Activated naive CD4-positive, alpha-beta T cell (primary cell): Measurements from ENCODE around the gene COL24A1.
"Not testable (repeated sequence)": the region's sequence is repeated elsewhere in the genome, so short reads cannot be mapped to it uniquely, and the experiment has no call there.

Experiments used
- DNase-seq, 4 experiments: peaks; one replicate each; lab custom pipeline; 2025; lab: John Stamatoyannopoulos, UW

The COL24A1 gene

GRCh38 chr1:85991261-85991660, 165.3 kb downstream of the COL24A1 start:
- DNase-seq: no peak

DNA sequence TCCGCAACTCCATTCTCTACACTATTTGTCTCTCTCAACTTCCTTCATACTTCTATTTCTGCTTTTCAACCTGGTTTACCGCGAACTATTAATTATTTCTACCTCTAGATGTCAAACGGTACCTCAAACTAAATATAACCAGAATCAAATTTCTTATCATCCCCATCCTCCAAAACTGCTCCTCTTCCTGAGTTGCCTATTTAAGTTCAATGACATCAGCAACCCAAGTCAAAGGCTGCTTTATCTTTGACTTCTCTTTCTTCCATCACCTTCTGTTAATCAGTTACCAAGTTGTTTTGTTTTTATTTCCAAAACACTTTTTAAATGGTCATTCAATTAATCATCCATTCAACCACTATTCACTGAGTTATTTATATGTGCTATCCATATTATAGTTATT, 171.9 kb downstream of the COL24A1 start:
- no peak for DNase-seq

GRCh38 chr1:85983316-85983715, 173.3 kb downstream of the COL24A1 start:
- no peak for DNase-seq

GRCh38 chr1:85976516-85977205, 179.9 kb downstream of the COL24A1 start:
- no peak for DNase-seq

GRCh38 chr1:85975912-85976371, 180.6 kb downstream of the COL24A1 start:
- no peak for DNase-seq

GRCh38 chr1:85962457-85962856, 194.1 kb downstream of the COL24A1 start:
- DNase-seq: no peak

- no peak for DNase-seq
Observed at GRCh38 chr1:85957760-85958159, 198.8 kb downstream of the COL24A1 start.

- DNase-seq: not testable (repeated sequence)
Observed at GRCh38 chr1:85955218-85955617, 201.4 kb downstream of the COL24A1 start.

GRCh38 chr1:85952460-85952859, 204.1 kb downstream of the COL24A1 start:
- no peak for DNase-seq

GRCh38 chr1:85947186-85947585, 209.4 kb downstream of the COL24A1 start:
- DNase-seq: no peak

DNA sequence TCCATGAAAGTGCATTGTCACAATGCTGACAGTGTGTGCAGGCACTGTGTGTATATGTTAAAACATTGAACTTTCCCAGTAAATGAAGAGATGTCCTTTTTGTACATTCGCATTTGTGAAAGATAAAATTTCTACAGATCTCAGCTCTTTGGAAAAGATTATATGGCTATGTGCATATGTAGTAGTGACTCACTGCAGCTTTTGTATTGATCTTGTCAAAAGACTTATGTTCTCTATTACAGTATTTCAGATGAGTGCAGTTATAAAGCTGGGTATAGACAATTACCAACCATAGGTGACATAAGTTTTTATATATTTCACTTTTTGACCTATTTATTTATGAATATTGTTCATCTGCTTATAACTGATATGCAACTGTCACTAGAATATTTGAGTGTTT, 212.6 kb downstream of the COL24A1 start:
- DNase-seq: no peak

- DNase-seq: no peak
Observed at GRCh38 chr1:85943526-85943925, 213.0 kb downstream of the COL24A1 start.

DNA sequence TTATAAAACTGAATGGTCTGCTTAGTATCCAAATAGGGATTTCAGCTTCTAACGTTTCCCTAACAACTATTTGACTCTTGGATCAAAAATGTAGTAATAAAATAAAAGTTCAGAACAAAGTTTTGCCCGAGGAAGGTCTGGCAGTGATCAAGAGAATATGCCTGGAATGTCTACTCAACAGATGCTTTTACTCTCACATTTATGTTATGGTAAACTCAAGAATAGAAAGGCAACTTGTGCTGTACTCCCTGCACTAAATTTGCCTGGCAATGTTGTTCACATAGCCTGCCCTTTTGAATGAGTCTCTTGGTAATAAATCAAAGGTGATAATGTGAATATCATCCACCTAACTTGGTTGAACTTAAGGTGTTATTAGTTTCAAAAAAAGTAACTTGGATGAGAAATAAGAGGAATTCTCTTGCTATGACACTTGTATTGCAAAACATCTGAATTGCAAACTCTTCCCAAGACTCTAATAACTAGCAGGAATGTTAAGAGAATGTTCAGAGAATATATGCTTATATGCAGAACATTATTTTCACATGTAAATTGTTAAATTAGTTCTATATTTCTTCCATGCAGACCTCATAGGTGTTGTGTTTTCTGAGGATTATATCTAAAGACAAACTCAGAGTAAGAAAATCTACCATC, 215.8 kb downstream of the COL24A1 start:
- no peak for DNase-seq

GRCh38 chr1:85938829-85939228, 217.7 kb downstream of the COL24A1 start:
- DNase-seq: no peak

- DNase-seq: no peak
Observed at GRCh38 chr1:85936470-85936869, 220.1 kb downstream of the COL24A1 start.

GRCh38 chr1:85936057-85936456, 220.5 kb downstream of the COL24A1 start:
- no peak for DNase-seq

GRCh38 chr1:85935234-85935633, 221.3 kb downstream of the COL24A1 start:
- no peak for DNase-seq

DNA sequence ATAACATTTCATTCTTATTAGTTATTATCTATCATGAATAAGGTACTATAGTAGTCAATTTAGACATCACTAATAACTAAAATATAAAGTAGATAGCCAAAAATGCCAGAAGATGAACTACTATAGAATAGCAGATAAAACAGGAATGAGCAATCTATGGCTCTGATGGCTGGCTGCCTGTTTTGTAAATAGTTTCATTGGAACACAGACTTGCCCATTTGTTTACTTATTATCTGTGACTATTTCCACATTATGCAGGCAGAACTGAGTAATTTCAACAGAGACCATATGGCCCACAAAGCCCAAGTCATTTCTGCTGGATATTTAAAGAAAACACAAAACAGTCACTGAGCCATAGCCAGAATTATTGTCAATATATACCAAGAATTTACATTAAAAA, 222.1 kb downstream of the COL24A1 start:
- no peak for DNase-seq

- DNase-seq: no peak
Observed at GRCh38 chr1:85933961-85934360, 222.6 kb downstream of the COL24A1 start.

GRCh38 chr1:85911742-85912141, 244.8 kb downstream of the COL24A1 start:
- no peak for DNase-seq

- DNase-seq: no peak
Observed at GRCh38 chr1:85900921-85901320, 255.7 kb downstream of the COL24A1 start.

DNA sequence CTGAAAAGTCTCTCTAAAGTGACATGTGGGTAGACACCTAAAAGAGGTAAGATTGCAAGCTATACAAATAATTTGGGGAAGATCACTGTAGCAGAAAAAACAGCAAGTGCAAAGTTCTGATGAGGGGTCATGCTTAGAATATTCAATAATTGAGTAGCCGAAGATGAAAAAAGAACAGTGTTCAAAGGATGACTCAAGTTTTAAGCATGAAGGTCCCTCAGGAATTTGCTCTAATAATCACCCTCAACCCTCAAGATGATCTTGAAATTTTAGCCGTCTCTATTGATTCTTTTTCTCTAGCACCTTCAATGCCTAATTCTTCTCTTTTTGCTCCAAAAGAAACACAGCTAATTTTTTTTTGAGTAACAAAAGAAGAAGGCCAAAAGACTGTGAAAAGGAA, 257.7 kb downstream of the COL24A1 start:
- no peak for DNase-seq

GRCh38 chr1:85894651-85895050, 261.9 kb downstream of the COL24A1 start:
- DNase-seq: no peak

DNA sequence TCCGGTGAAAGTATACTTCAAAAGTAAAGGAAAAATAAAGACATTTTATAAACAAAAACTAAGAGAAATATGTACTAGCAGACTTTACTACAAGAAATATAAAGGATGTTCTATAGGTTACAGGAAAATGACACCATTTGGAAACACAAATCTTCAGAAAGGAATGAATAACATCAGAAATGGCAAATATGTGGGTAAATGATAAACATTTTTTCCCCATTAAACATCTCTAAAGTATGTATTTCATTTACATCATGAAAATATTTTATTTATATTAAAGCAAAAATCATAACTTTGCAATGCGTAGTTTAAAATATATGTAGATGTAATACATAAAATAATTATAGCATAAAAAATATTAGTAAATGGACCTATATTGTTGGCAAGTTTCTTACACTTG, 264.2 kb downstream of the COL24A1 start:
- no peak for DNase-seq
